GM12878 (cell line): ENCODE results near the gene SAMD15. TPM values are rescaled to one million over a fixed set of nuclear protein-coding genes. Genes with fewer than 3 reads are reported as not detected.

Source experiments
- BHLHE40 ChIP-seq, 2 experiments: fragments of 450-650 bp in 1 of 2; IDR thresholded peaks; 2 replicates each; pipeline ENCODE4 v1.6.1; 2011 to 2017; ENCODE audit warnings: low read depth in 2 of 2, borderline replicate concordance in 1 of 2, improper control_type of control experiment in 1 of 2, low read length in 1 of 2, mild to moderate bottlenecking in 1 of 2
- HDGF ChIP-seq: fragments of 450-650 bp; IDR thresholded peaks from 2 replicates; pipeline ENCODE4 v1.6.1; 2016; ENCODE audit warnings: antibody characterized with exemption
- IRF4 ChIP-seq: IDR thresholded peaks from 2 replicates; pipeline ENCODE4 v1.6.1; 2011; ENCODE audit warnings: low read depth, low read length
- JUNB ChIP-seq: IDR thresholded peaks from 2 replicates; pipeline ENCODE4 v1.6.1; 2016; ENCODE audit warnings: antibody characterized with exemption, mild to moderate bottlenecking
- JUND ChIP-seq: IDR thresholded peaks from 2 replicates; pipeline ENCODE4 v1.6.1; 2012; ENCODE audit warnings: low read depth, mild to moderate bottlenecking, low read length, improper control_type of control experiment, moderate library complexity
- NFXL1 ChIP-seq: fragments of 450-650 bp; IDR thresholded peaks from 2 replicates; pipeline ENCODE4 v1.6.1; 2017; ENCODE audit warnings: antibody characterized with exemption, mild to moderate bottlenecking, borderline replicate concordance
- NRF1 ChIP-seq: conservative IDR thresholded peaks from 2 replicates; pipeline ENCODE4 v1.6.1; 2011; ENCODE audit warnings: mild to moderate bottlenecking, low read depth, low read length, improper control_type of control experiment
- SREBF1 ChIP-seq: IDR thresholded peaks from 2 replicates; pipeline ENCODE4 v1.6.1; 2012; ENCODE audit warnings: mild to moderate bottlenecking, low read length
- SRF ChIP-seq, 2 experiments: IDR thresholded peaks; 2 replicates each; pipeline ENCODE4 v1.6.1; 2011; ENCODE audit warnings: low read depth in 2 of 2, low read length in 2 of 2, mild to moderate bottlenecking in 1 of 2, moderate library complexity in 1 of 2
- ZNF217 ChIP-seq: fragments of 450-650 bp; IDR thresholded peaks from 2 replicates; pipeline ENCODE4 v1.6.1; 2017; ENCODE audit warnings: antibody characterized with exemption, mild to moderate bottlenecking
- ZNF622 ChIP-seq: fragments of 450-650 bp; IDR thresholded peaks from 2 replicates; pipeline ENCODE4 v1.6.1; 2017; ENCODE audit warnings: mild to moderate bottlenecking, inconsistent platforms
- polyA plus RNA-seq, 11 experiments: library from polyadenylated mRNA; depleted of rRNA in 4 of 11; unstranded in 6 of 11; stranded (reverse) in 5 of 11; fragments of >200 nt; fragmentation: Nextera tagmentation in 4 of 11; fragmentation: Illumina TruSeq in 1 of 11; extraction: Ambion mirVana in 4 of 11; extraction: Trizol in 1 of 11; gene quantifications; 1 replicate in 1 of 11; 2 replicates in 10 of 11; pipeline versions ENCODE4 v1.2.1 to v1.2.3, GENCODE V29; 2011 to 2016; ENCODE audit warnings: inconsistent platforms in 2 of 11, missing spikeins in 2 of 11, low read depth in 1 of 11
- total RNA-seq, 4 experiments: library from RNA; depleted of rRNA in 3 of 4; stranded (reverse); fragments of >200 nt in 3 of 4; fragmentation: Illumina TruSeq in 1 of 4; extraction: Trizol in 1 of 4; gene quantifications; 2 replicates each; pipeline versions ENCODE4 v1.2.1 to v1.2.3, GENCODE V29; 2013 to 2021
- TF ChIP-seq, protein P1 (sequence below): fragments of 450-650 bp; IDR thresholded peaks from 2 replicates; pipeline ENCODE4 v1.6.1; 2014; ENCODE audit warnings: mild to moderate bottlenecking
- TF ChIP-seq, protein P2 (sequence below): IDR thresholded peaks from 2 replicates; pipeline ENCODE4 v1.6.1; 2011; ENCODE audit warnings: borderline replicate concordance, low read depth, mild to moderate bottlenecking, moderate library complexity, low read length; ENCODE audit not compliant: insufficient read depth, poor library complexity, severe bottlenecking
- TF ChIP-seq, protein P3 (sequence below): fragments of 150-350 bp; IDR thresholded peaks from 2 replicates; pipeline ENCODE4 v1.6.1; 2016; ENCODE audit warnings: low read depth, low read length
- TF ChIP-seq, protein P4 (sequence below): fragments of 450-650 bp; IDR thresholded peaks from 2 replicates; pipeline ENCODE4 v1.6.1; 2017; ENCODE audit warnings: mild to moderate bottlenecking, moderate library complexity
- TF ChIP-seq, protein P5 (sequence below): IDR thresholded peaks from 2 replicates; pipeline ENCODE4 v1.6.1; 2012; ENCODE audit warnings: mild to moderate bottlenecking, low read depth, low read length

SAMD15 gene
- total and polyA plus RNA-seq, 10 of the 15 experiments (the other 5 are each of a cell fraction or from before 2014, with no cell fraction given) = 0.33 to 2.0 (median 0.97) TPM

DNA sequence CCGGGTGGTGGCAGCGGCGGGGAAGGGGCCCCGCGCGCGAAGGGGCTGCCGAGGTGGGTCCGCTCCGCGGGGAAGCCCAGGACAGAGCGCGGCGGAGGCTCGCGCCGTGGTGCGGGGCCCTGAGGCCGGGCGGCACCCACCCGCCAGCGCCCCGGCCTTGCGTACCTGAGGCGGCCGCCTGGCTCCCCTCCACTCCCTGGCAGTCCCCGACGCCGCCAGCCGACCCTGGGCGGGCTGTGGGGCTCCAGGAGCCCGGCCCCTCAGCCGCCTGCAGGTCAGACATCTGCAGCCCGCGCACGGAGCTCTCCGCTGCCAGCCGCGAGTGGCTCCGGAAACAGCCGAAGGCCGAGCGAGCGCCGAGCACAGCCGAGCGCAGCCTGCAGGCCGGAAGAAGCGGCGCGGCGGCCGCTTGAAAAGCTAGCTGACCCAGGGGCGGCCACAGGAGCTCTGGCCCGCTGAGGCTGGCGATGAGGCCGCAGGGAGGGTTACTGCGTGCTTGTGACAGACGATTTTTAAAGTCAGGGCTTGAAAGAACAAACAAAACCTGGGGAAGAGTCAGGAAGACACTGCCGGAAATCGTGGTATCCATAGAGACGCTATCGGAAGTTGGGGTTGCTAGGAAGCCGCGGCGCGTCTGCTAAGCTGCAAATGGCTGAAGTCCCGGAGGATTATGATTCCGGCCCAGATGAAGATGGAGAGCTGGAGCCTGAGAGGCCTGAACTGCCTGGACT lies at the start of gene SAMD15, which contains the start of gene TMED8 (continued):
- no peak for TF ChIP-seq NRF1
- TF ChIP-seq IRF4 = no peak
- no peak for TF ChIP-seq JUNB
- TF ChIP-seq, protein P1, sequence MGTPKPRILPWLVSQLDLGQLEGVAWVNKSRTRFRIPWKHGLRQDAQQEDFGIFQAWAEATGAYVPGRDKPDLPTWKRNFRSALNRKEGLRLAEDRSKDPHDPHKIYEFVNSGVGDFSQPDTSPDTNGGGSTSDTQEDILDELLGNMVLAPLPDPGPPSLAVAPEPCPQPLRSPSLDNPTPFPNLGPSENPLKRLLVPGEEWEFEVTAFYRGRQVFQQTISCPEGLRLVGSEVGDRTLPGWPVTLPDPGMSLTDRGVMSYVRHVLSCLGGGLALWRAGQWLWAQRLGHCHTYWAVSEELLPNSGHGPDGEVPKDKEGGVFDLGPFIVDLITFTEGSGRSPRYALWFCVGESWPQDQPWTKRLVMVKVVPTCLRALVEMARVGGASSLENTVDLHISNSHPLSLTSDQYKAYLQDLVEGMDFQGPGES = no peak
- no peak for TF ChIP-seq SREBF1
- no peak for TF ChIP-seq HDGF
- TF ChIP-seq, protein P2, sequence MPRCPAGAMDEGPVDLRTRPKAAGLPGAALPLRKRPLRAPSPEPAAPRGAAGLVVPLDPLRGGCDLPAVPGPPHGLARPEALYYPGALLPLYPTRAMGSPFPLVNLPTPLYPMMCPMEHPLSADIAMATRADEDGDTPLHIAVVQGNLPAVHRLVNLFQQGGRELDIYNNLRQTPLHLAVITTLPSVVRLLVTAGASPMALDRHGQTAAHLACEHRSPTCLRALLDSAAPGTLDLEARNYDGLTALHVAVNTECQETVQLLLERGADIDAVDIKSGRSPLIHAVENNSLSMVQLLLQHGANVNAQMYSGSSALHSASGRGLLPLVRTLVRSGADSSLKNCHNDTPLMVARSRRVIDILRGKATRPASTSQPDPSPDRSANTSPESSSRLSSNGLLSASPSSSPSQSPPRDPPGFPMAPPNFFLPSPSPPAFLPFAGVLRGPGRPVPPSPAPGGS = no peak
- TF ChIP-seq, protein P3, sequence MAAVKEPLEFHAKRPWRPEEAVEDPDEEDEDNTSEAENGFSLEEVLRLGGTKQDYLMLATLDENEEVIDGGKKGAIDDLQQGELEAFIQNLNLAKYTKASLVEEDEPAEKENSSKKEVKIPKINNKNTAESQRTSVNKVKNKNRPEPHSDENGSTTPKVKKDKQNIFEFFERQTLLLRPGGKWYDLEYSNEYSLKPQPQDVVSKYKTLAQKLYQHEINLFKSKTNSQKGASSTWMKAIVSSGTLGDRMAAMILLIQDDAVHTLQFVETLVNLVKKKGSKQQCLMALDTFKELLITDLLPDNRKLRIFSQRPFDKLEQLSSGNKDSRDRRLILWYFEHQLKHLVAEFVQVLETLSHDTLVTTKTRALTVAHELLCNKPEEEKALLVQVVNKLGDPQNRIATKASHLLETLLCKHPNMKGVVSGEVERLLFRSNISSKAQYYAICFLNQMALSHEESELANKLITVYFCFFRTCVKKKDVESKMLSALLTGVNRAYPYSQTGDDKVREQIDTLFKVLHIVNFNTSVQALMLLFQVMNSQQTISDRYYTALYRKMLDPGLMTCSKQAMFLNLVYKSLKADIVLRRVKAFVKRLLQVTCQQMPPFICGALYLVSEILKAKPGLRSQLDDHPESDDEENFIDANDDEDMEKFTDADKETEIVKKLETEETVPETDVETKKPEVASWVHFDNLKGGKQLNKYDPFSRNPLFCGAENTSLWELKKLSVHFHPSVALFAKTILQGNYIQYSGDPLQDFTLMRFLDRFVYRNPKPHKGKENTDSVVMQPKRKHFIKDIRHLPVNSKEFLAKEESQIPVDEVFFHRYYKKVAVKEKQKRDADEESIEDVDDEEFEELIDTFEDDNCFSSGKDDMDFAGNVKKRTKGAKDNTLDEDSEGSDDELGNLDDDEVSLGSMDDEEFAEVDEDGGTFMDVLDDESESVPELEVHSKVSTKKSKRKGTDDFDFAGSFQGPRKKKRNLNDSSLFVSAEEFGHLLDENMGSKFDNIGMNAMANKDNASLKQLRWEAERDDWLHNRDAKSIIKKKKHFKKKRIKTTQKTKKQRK = no peak
- TF ChIP-seq, protein P4, sequence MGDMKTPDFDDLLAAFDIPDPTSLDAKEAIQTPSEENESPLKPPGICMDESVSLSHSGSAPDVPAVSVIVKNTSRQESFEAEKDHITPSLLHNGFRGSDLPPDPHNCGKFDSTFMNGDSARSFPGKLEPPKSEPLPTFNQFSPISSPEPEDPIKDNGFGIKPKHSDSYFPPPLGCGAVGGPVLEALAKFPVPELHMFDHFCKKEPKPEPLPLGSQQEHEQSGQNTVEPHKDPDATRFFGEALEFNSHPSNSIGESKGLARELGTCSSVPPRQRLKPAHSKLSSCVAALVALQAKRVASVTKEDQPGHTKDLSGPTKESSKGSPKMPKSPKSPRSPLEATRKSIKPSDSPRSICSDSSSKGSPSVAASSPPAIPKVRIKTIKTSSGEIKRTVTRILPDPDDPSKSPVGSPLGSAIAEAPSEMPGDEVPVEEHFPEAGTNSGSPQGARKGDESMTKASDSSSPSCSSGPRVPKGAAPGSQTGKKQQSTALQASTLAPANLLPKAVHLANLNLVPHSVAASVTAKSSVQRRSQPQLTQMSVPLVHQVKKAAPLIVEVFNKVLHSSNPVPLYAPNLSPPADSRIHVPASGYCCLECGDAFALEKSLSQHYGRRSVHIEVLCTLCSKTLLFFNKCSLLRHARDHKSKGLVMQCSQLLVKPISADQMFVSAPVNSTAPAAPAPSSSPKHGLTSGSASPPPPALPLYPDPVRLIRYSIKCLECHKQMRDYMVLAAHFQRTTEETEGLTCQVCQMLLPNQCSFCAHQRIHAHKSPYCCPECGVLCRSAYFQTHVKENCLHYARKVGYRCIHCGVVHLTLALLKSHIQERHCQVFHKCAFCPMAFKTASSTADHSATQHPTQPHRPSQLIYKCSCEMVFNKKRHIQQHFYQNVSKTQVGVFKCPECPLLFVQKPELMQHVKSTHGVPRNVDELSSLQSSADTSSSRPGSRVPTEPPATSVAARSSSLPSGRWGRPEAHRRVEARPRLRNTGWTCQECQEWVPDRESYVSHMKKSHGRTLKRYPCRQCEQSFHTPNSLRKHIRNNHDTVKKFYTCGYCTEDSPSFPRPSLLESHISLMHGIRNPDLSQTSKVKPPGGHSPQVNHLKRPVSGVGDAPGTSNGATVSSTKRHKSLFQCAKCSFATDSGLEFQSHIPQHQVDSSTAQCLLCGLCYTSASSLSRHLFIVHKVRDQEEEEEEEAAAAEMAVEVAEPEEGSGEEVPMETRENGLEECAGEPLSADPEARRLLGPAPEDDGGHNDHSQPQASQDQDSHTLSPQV = no peak
- TF ChIP-seq JUND = no peak
- no peak for TF ChIP-seq ZNF622
- TF ChIP-seq ZNF217 = 0 out of 2 replicates have a peak, but pooled peaks have one; percentile 23
- TF ChIP-seq, protein P5, sequence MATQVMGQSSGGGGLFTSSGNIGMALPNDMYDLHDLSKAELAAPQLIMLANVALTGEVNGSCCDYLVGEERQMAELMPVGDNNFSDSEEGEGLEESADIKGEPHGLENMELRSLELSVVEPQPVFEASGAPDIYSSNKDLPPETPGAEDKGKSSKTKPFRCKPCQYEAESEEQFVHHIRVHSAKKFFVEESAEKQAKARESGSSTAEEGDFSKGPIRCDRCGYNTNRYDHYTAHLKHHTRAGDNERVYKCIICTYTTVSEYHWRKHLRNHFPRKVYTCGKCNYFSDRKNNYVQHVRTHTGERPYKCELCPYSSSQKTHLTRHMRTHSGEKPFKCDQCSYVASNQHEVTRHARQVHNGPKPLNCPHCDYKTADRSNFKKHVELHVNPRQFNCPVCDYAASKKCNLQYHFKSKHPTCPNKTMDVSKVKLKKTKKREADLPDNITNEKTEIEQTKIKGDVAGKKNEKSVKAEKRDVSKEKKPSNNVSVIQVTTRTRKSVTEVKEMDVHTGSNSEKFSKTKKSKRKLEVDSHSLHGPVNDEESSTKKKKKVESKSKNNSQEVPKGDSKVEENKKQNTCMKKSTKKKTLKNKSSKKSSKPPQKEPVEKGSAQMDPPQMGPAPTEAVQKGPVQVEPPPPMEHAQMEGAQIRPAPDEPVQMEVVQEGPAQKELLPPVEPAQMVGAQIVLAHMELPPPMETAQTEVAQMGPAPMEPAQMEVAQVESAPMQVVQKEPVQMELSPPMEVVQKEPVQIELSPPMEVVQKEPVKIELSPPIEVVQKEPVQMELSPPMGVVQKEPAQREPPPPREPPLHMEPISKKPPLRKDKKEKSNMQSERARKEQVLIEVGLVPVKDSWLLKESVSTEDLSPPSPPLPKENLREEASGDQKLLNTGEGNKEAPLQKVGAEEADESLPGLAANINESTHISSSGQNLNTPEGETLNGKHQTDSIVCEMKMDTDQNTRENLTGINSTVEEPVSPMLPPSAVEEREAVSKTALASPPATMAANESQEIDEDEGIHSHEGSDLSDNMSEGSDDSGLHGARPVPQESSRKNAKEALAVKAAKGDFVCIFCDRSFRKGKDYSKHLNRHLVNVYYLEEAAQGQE = no peak
- no peak for TF ChIP-seq SRF (IDR thresholded peaks at IDR 0.05; ENCODE audit: low read depth in 2 of 2, low read length in 2 of 2)
- TF ChIP-seq NFXL1 = no peak
- peak in 1 of 2 experiments; percentile 49; a peak in 2 of 4 replicates for TF ChIP-seq BHLHE40 (IDR thresholded peaks at IDR 0.05; ENCODE audit: borderline replicate concordance in 1 of 2, low read depth in 2 of 2, low read length in 1 of 2)
